CD4-positive, alpha-beta T cell (primary cell): ENCODE results near the gene ARFGEF3. TPM values are rescaled to one million over a fixed set of nuclear protein-coding genes. Genes with fewer than 3 reads are reported as not detected.

Experiments used
- ATAC-seq: fragments of 200-7000 bp; cut with Tn5 transposase; one replicate; pipeline ENCODE4 v1.10.0; 2022; ENCODE audit warnings: mild to moderate bottlenecking; ENCODE audit not compliant: poor library complexity
- CTCF ChIA-PET: fragments of 350-600 bp; sonication (Branson Sonifier 250); formaldehyde crosslinking; loops from one replicate; lab custom pipeline; 2021; ENCODE audit warnings: antibody characterized with exemption, inconsistent platforms; lab: Charles Lee
- POLR2A ChIA-PET: fragments of 350-600 bp; sonication (Branson Sonifier 250); formaldehyde crosslinking; loops from one replicate; lab custom pipeline; 2021; ENCODE audit warnings: antibody characterized with exemption, inconsistent platforms; lab: Charles Lee
- DNase-seq, 14 experiments: peaks; one replicate each; pipeline ENCODE4 v3.0.0-alpha.2; 2013 to 2020; ENCODE audit warnings: mixed read lengths in 2 of 14
- H3K27ac ChIP-seq, 2 donors: one replicate each; pipeline versions ENCODE4 v1.5.1 to v1.7.0; 2013; ENCODE audit warnings: low read length in 2 of 2, low read depth in 1 of 2, mild to moderate bottlenecking in 1 of 2
- H3K27me3 ChIP-seq, 2 experiments: 1 replicate in 1 of 2; 2 replicates in 1 of 2; pipeline versions ENCODE4 v1.6.1 to v1.7.0; 2013; ENCODE audit warnings: low read length in 2 of 2, control low read depth in 1 of 2, mild to moderate bottlenecking in 1 of 2, moderate library complexity in 1 of 2; ENCODE audit not compliant: insufficient read depth in 2 of 2, control insufficient read depth in 1 of 2
- H3K36me3 ChIP-seq: one replicate; pipeline ENCODE4 v1.6.1; 2013; ENCODE audit warnings: low read length, control low read depth; ENCODE audit not compliant: insufficient read depth
- H3K4me1 ChIP-seq: one replicate; pipeline ENCODE4 v1.6.1; 2013; ENCODE audit warnings: low read length, control low read depth; ENCODE audit not compliant: insufficient read depth
- H3K4me3 ChIP-seq: one replicate; pipeline ENCODE4 v1.5.1; 2013; ENCODE audit warnings: mild to moderate bottlenecking, low read length, moderate library complexity
- H3K9me3 ChIP-seq, 2 experiments: 1 replicate in 1 of 2; 2 replicates in 1 of 2; pipeline versions ENCODE4 v1.6.1 to v1.7.0; 2013; ENCODE audit warnings: low read length in 2 of 2, mild to moderate bottlenecking in 2 of 2, control low read depth in 1 of 2, moderate library complexity in 1 of 2; ENCODE audit not compliant: control insufficient read depth in 1 of 2, insufficient read depth in 1 of 2
- H3K27ac Mint-ChIP-seq: one replicate; pipeline ENCODE4 v1.8.0; 2020; ENCODE audit warnings: mixed read lengths
- H3K27me3 Mint-ChIP-seq: one replicate; pipeline ENCODE4 v1.8.0; 2021; ENCODE audit warnings: mixed read lengths
- H3K36me3 Mint-ChIP-seq: one replicate; pipeline ENCODE4 v1.8.0; 2021; ENCODE audit warnings: low read depth, mixed read lengths
- H3K4me1 Mint-ChIP-seq: one replicate; pipeline ENCODE4 v1.8.0; 2021; ENCODE audit warnings: low read depth, mixed read lengths
- H3K4me3 Mint-ChIP-seq: one replicate; pipeline ENCODE4 v1.8.0; 2020; ENCODE audit warnings: mild to moderate bottlenecking, mixed read lengths
- H3K9me3 Mint-ChIP-seq: one replicate; pipeline ENCODE4 v1.8.0; 2020; ENCODE audit warnings: mixed read lengths
- intact Hi-C, 2 experiments: fragments of 100-400 bp; cut with DNase I in 1 of 2; cut with micrococcal nuclease in 1 of 2; formaldehyde crosslinking; loops; one replicate each; pipeline versions ENCODE4 v1.15.1 to v1.9.0; 2023 to 2025; cut with DNase I, micrococcal nuclease
- total RNA-seq, 174 experiments: library from RNA in 2 of 174; stranded (reverse) in 2 of 174; gene quantifications; one replicate each; pipeline ENCODE4 v1.2.3 and lab custom pipeline; 2021 to 2026
- TF ChIP-seq, protein P1 (sequence below): fragments of 200-600 bp; IDR thresholded peaks from one replicate; pipeline ENCODE4 v1.8.0; 2022; ENCODE audit warnings: antibody characterized with exemption, mild to moderate bottlenecking

The ARFGEF3 gene
- total RNA-seq, 2 experiments from 2014 or later = not detected

DNA sequence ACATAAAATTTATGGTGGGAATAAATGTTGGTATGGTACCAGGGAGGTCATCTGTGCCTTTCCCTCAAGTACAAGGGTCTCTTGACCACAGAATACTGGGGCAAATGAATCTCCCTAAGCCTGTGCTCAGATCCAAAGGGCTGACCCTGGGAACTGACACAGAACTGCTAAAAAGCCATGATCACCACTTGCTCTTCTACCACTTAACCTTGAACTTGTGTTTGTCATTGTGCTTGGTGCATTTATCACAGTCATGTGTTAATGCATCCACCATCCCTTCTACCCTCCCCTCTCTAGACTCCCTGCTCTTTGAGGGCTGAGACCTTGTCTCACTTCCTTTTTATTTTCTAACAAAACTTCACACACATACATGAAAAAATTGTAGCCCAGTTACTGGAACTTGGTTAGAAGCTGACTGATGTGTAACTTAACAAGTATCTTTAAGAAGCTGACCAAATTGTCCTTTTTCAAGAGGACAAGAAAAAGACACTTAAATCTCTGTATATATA, 102.7 kb downstream of the ARFGEF3 start:
- ATAC-seq (no peak), DNase-seq (no peak)
- Mint-ChIP-seq H3K27ac (no peak overlapping the region), H3K4me1 (no peaks in the 10 kb centered on the region), H3K36me3 (no peaks in the 10 kb centered on the region), H3K27me3 (peaks cover 27% of the 10 kb centered on the region), H3K4me3 (no peak overlapping the region), H3K9me3 (no peaks in the 10 kb centered on the region)
- H3K9me3 ChIP-seq = no peaks in the 10 kb centered on the region
- CTCF ChIA-PET = no interaction called here
- TF ChIP-seq, protein P1, sequence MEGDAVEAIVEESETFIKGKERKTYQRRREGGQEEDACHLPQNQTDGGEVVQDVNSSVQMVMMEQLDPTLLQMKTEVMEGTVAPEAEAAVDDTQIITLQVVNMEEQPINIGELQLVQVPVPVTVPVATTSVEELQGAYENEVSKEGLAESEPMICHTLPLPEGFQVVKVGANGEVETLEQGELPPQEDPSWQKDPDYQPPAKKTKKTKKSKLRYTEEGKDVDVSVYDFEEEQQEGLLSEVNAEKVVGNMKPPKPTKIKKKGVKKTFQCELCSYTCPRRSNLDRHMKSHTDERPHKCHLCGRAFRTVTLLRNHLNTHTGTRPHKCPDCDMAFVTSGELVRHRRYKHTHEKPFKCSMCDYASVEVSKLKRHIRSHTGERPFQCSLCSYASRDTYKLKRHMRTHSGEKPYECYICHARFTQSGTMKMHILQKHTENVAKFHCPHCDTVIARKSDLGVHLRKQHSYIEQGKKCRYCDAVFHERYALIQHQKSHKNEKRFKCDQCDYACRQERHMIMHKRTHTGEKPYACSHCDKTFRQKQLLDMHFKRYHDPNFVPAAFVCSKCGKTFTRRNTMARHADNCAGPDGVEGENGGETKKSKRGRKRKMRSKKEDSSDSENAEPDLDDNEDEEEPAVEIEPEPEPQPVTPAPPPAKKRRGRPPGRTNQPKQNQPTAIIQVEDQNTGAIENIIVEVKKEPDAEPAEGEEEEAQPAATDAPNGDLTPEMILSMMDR = no peak
- H3K27me3 ChIP-seq = peaks cover 5 to 8% of the 10 kb centered on the region in 2 experiments
- H3K4me1 ChIP-seq = no peaks in the 10 kb centered on the region
- H3K4me3 ChIP-seq = no peak overlapping the region
- POLR2A ChIA-PET = no interaction called here
- intact Hi-C loops = no loop called here
- no peaks in the 10 kb centered on the region for H3K36me3 ChIP-seq
- no peak overlapping the region for H3K27ac ChIP-seq

DNA sequence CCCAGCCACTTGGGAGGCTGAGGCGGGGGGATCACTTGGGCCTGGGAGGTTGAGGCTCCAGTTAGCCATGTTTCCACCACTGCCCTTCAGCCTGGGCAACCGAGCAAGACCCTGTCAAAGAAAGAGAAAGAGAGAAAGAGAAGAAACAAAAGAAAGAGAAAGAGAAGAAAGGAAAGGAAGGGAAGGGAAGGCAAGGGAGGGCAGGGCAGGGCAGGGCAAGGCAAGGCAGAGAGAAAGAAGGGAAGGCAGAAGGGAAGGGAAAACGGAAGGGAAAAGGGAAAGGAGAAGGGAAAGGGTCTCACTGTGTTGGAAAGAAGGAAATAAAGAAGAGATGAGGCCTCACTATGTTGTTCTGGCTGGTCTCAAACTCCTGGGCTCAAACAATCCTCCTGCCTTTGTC, 104.4 kb downstream of the ARFGEF3 start:
- CTCF ChIA-PET = no interaction called here
- Histone ChIP-seq H3K9me3 (no peaks in the 10 kb centered on the region), H3K27ac (no peak overlapping the region), H3K27me3 (peaks cover 2 to 5% of the 10 kb centered on the region in 2 experiments), H3K36me3 (no peaks in the 10 kb centered on the region), H3K4me1 (no peaks in the 10 kb centered on the region), H3K4me3 (no peak overlapping the region)
- Mint-ChIP-seq H3K4me3 (no peak overlapping the region), H3K9me3 (no peaks in the 10 kb centered on the region), H3K27me3 (peaks cover 27% of the 10 kb centered on the region), H3K4me1 (no peaks in the 10 kb centered on the region), H3K36me3 (no peaks in the 10 kb centered on the region), H3K27ac (no peak overlapping the region)
- POLR2A ChIA-PET = no interaction called here
- no peak for DNase-seq
- intact Hi-C loops = no loop called here
- no peak for ATAC-seq
- TF ChIP-seq, protein P1 = no peak

DNA sequence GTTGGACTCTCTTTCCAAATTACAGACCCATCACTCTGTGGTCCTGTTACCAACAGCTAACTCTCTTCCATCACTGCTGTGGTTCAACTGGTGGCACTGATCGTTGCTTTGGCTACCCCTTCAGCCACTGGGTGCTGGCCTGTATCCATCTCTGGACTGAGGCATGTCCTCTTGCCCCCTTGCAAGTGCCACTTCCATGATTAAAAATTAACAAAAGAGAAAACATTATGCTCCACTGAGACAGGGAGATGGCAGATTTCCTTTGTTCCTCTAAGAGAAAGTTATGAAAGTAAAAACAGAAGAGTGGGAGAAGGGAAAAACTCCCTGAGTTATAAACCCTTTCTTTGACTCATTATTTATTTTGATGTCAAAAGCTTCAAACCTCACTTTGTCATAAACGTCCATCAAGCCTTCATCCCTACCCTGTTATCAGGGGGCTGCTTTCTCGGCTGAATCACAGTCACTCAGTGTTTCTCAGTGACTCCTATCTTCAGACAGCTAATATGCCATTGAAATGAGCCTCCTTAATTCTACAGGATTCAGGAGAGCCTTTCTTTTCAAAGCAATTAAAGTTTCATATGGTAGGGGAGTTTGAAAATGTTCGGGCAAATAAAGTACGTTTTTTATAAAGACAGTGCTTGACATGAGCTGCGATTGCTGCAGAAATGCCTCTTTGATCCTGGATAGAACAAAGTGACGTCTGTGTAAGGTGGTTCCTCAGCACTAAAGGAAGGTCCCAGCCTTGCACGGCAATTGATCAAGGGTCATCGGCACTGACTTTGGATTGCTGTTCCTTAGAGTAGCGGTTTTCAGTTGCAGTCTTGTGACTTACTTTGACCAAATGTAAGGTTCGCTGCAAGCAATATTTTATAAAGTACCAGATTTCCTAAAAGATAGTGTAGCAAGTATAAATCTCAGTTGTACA, 106.5 kb downstream of the ARFGEF3 start:
- Histone ChIP-seq H3K27ac (no peak overlapping the region), H3K36me3 (no peaks in the 10 kb centered on the region), H3K9me3 (no peaks in the 10 kb centered on the region), H3K4me1 (no peaks in the 10 kb centered on the region), H3K27me3 (peaks cover 5 to 6% of the 10 kb centered on the region in 2 experiments), H3K4me3 (no peak overlapping the region)
- ATAC-seq = no peak
- ChIA-PET CTCF (no interaction called here), POLR2A (no interaction called here)
- DNase-seq = no peak
- H3K27me3 Mint-ChIP-seq = peaks cover 27% of the 10 kb centered on the region
- TF ChIP-seq, protein P1 = no peak
- no peaks in the 10 kb centered on the region for H3K4me1 Mint-ChIP-seq
- H3K27ac Mint-ChIP-seq = no peak overlapping the region
- no peak overlapping the region for H3K4me3 Mint-ChIP-seq
- H3K9me3 Mint-ChIP-seq = no peaks in the 10 kb centered on the region
- H3K36me3 Mint-ChIP-seq = no peaks in the 10 kb centered on the region
- intact Hi-C loops = no loop called here
